ENCODE data around the gene SURF4. TPM values are rescaled to one million over a fixed set of nuclear protein-coding genes. Genes with fewer than 3 reads are reported as not detected.

SURF4 gene
- total RNA-seq, 2 donors from 2014 or later, result 178 to 187 TPM

DNA sequence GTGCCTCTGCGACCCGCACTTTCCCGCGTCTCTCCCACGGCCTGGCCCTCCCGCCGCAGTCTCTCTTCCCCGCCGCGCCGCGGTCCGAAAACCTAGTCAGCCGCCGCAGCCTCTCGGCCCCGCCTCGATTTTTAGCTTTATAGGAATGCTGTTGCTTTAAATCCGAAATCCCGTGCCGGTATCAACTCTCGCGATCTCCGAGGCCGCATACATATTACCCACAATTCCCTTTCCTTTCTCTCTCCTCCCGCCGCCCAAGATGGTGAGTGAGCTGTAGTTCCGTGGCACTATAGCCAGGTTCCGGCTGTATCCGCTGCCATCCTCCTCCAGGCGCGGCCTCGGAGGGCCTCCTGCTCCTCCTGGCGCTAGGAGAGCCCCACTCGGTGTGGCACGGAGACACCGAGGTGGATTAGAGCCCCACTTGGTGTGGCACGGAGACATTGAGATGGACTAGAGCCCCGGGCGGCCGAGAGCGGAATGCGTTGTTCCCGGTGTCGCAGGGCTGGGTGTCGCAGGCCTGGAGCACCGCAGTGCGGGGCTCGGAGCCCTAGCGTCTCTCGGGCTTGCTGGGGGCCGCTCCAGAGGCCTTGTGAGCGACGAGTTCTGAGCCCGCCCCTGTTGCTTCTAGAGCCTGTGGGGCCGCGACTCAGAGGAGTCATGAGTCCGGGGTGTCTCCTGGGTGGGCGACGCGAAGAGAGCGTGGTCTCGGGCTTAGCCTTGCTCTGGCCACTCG, 27.7 kb downstream of the SURF4 start, which contains the start of the genes MED22 and RPL7A:
MED22 (minus strand) TSS at position 147 of the 733 bp plus-strand sequence. CDS start 1,469 bp downstream, outside the sequence.
RPL7A (plus strand) TSS at position 234 of the 733 bp plus-strand sequence; CDS start at position 260, 26 bp downstream.
- peak within 1 kb of the TSS; percentile 95 for H3K27ac ChIP-seq (ENCODE audit: low read depth, low read length)
- Mint-ChIP-seq H3K4me3 (peak within 1 kb of the TSS; percentile 98), H3K27me3 (ENCODE audit: insufficient read depth) (no peaks in the 10 kb centered on the region), H3K36me3 (ENCODE audit: low read depth) (peaks cover 82% of the 10 kb centered on the region), H3K27ac (peak within 1 kb of the TSS; percentile 99), H3K9me3 (no peaks in the 10 kb centered on the region), H3K4me1 (peaks cover 24% of the 10 kb centered on the region)
- WGBS, 2 experiments (ENCODE audit: insufficient coverage in 1 of 2, insufficient read length in 1 of 2), result 0% methylated on average over 41 to 64 of the region's 64 CpGs
- no peaks in the 10 kb centered on the region for H3K9me3 ChIP-seq (ENCODE audit: control insufficient read depth, low read length)
- H3K9ac ChIP-seq (ENCODE audit: extremely low read depth, low read length, poor library complexity, severe bottlenecking), result peak within 1 kb of the TSS; percentile 98
- peak within 1 kb of the TSS; percentile 86 for H3K4me3 ChIP-seq (ENCODE audit: low read length)
- peak; percentile 97 for DNase-seq
- TF ChIP-seq, protein P1, sequence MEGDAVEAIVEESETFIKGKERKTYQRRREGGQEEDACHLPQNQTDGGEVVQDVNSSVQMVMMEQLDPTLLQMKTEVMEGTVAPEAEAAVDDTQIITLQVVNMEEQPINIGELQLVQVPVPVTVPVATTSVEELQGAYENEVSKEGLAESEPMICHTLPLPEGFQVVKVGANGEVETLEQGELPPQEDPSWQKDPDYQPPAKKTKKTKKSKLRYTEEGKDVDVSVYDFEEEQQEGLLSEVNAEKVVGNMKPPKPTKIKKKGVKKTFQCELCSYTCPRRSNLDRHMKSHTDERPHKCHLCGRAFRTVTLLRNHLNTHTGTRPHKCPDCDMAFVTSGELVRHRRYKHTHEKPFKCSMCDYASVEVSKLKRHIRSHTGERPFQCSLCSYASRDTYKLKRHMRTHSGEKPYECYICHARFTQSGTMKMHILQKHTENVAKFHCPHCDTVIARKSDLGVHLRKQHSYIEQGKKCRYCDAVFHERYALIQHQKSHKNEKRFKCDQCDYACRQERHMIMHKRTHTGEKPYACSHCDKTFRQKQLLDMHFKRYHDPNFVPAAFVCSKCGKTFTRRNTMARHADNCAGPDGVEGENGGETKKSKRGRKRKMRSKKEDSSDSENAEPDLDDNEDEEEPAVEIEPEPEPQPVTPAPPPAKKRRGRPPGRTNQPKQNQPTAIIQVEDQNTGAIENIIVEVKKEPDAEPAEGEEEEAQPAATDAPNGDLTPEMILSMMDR (conservative IDR thresholded peaks at IDR 0.05), result peak; percentile 11
- H3K27me3 ChIP-seq (ENCODE audit: control insufficient read depth, insufficient read depth, low read length, poor library complexity, severe bottlenecking), result no peaks in the 10 kb centered on the region
- no peaks in the 10 kb centered on the region for H3K4me1 ChIP-seq (ENCODE audit: control insufficient read depth, insufficient read depth, low read length)
- peaks cover 75% of the 10 kb centered on the region for H3K36me3 ChIP-seq (ENCODE audit: control insufficient read depth, insufficient read depth, low read length)

- DNase-seq, result peak; percentile 75
These were observed 28.3 kb downstream of the SURF4 start for GRCh38 chr9:133347515-133347984.

GRCh38 chr9:133346021-133346785, 29.7 kb downstream of the SURF4 start:
- 85% methylated on average over 8 to 15 of the region's 15 CpGs for WGBS, 2 experiments (ENCODE audit: insufficient coverage in 1 of 2, insufficient read length in 1 of 2)
- H3K4me1 ChIP-seq (ENCODE audit: control insufficient read depth, insufficient read depth, low read length), result no peaks in the 10 kb centered on the region
- H3K9me3 ChIP-seq (ENCODE audit: control insufficient read depth, low read length), result no peaks in the 10 kb centered on the region
- peak overlapping the region; percentile 98 for H3K4me3 Mint-ChIP-seq
- peak overlapping the region; percentile 90 for H3K27ac Mint-ChIP-seq
- H3K27me3 Mint-ChIP-seq (ENCODE audit: insufficient read depth), result no peaks in the 10 kb centered on the region
- H3K9me3 Mint-ChIP-seq, result no peaks in the 10 kb centered on the region
- no peaks in the 10 kb centered on the region for H3K27me3 ChIP-seq (ENCODE audit: control insufficient read depth, insufficient read depth, low read length, poor library complexity, severe bottlenecking)
- TF ChIP-seq, protein P1 (conservative IDR thresholded peaks at IDR 0.05), result no peak
- peaks cover 68% of the 10 kb centered on the region for H3K36me3 ChIP-seq (ENCODE audit: control insufficient read depth, insufficient read depth, low read length)
- H3K9ac ChIP-seq (ENCODE audit: extremely low read depth, low read length, poor library complexity, severe bottlenecking), result peak overlapping the region; percentile 83
- DNase-seq, result no peak
- peaks cover 24% of the 10 kb centered on the region for H3K4me1 Mint-ChIP-seq
- peaks cover 76% of the 10 kb centered on the region for H3K36me3 Mint-ChIP-seq (ENCODE audit: low read depth)
- peak overlapping the region; percentile 86 for H3K4me3 ChIP-seq (ENCODE audit: low read length)
- no peak overlapping the region for H3K27ac ChIP-seq (ENCODE audit: low read depth, low read length)

More at GRCh38 chr9:133347515-133347984, 28.3 kb downstream of the SURF4 start:
- peaks cover 24% of the 10 kb centered on the region for H3K4me1 Mint-ChIP-seq
- Histone ChIP-seq H3K9ac (ENCODE audit: extremely low read depth, low read length, poor library complexity, severe bottlenecking) (peak overlapping the region; percentile 98), H3K4me1 (ENCODE audit: control insufficient read depth, insufficient read depth, low read length) (no peaks in the 10 kb centered on the region), H3K36me3 (ENCODE audit: control insufficient read depth, insufficient read depth, low read length) (peaks cover 75% of the 10 kb centered on the region), H3K4me3 (ENCODE audit: low read length) (peak overlapping the region; percentile 86), H3K27ac (ENCODE audit: low read depth, low read length) (peak overlapping the region; percentile 63), H3K27me3 (ENCODE audit: control insufficient read depth, insufficient read depth, low read length, poor library complexity, severe bottlenecking) (no peaks in the 10 kb centered on the region), H3K9me3 (ENCODE audit: control insufficient read depth, low read length) (no peaks in the 10 kb centered on the region)
- TF ChIP-seq, protein P1 (conservative IDR thresholded peaks at IDR 0.05), result peak; percentile 7
- H3K27ac Mint-ChIP-seq, result peak overlapping the region; percentile 99
- H3K36me3 Mint-ChIP-seq (ENCODE audit: low read depth), result peaks cover 80% of the 10 kb centered on the region
- H3K27me3 Mint-ChIP-seq (ENCODE audit: insufficient read depth), result no peaks in the 10 kb centered on the region
- 0% methylated on average over 3 to 36 of the region's 41 CpGs for WGBS, 2 experiments (ENCODE audit: insufficient coverage in 1 of 2, insufficient read length in 1 of 2)
- peak overlapping the region; percentile 98 for H3K4me3 Mint-ChIP-seq
- H3K9me3 Mint-ChIP-seq, result no peaks in the 10 kb centered on the region

All from endodermal cell (in vitro differentiated cells).